GM21619 (cell line): ENCODE data around the gene MINDY4B.
A peak's percentile ranks its signal among the peaks of the same experiment; 100 is the strongest.
"Not testable (repeated sequence)": the region's sequence is repeated elsewhere in the genome, so short reads cannot be mapped to it uniquely, and the experiment has no call there.

ENCODE experiments used
- ATAC-seq: cut with Tn5 transposase; IDR thresholded peaks from one replicate; pipeline ENCODE4 v1.9.1; 2021; ENCODE audit not compliant: unreplicated experiment

MINDY4B gene

DNA sequence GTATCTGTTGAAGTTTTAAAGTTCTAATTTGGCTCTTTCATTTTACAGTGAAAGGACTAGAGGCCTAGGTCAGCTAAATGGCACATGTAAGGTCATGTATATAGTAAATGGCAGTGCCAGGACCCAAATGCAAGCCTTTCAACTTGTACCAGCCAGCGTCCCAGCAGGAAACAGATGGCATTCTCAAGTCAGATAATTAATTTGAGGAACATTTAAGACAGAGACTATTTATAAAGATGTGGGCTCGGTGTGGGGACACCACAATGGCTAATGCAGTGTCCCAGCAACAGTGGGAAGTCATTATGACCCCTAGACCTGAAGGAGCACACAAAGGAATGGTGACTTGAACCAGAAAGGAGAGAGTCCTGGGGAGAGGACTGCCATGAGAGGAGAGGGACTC, 6.1 kb downstream of the MINDY4B start:
- no peak for ATAC-seq

- ATAC-seq, result no peak
Measured at GRCh38 chr3:150898046-150898754, 7.0 kb downstream of the MINDY4B start.

DNA sequence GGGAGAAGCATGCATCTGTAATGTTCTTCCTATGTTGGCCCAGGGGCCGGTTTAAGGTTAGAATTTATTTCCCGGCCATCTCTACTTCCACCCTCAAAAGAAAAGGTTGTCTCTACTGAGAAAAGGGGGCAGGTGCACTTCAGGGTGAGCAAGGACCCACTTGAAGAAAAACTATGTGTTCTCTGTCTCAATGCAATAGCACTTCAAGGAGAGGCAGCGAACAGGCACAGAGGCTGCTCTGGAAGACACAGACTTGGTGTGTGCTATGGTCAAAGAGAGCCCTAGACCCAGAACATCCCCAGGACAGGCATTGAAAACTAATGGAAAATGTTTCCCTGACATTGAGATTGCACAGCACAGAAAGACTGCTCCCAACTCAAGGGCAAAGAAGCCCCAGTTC, 7.6 kb downstream of the MINDY4B start:
- no peak for ATAC-seq

- ATAC-seq, result no peak
Measured at GRCh38 chr3:150890831-150891230, 14.4 kb downstream of the MINDY4B start.

DNA sequence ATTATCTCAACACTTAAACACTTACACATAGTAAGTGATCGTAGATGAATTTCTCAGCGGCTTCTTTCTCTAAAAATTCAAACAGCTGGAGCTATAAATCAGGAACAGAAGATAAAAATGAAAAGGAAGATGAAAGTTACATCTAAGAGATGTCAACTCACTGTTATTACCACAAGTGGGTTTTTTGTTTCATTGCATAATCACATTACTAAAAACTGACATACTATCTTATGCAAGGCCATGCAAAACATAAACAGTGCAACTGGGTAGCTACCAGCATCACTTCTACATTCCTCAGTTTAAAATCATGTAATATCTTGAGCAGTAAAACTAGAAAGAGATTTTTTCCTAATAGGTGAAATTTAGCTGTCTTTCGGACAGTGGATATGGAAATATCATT, 14.9 kb downstream of the MINDY4B start:
- ATAC-seq, result no peak

DNA sequence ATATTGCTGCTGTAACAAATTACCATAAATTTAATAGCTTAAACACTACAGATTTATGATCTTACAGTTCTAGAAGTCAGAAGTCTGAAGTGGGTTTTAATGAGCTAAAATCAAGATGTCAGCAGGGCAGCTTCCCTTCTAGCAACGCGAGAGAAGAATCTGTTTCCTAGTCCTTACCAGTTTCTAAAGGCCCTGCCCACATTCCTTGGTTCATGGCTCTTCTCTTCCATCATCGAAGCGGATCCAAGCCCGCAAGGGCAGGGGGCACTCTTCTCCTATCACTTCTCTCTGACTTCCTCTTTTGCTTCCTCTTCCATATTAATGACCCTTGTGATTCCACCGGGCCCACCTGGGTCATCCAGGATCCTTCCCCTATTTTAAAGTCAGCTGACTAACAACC, 16.1 kb downstream of the MINDY4B start:
- no peak for ATAC-seq

- no peak for ATAC-seq
Measured at GRCh38 chr3:150887031-150887430, 18.2 kb downstream of the MINDY4B start.

DNA sequence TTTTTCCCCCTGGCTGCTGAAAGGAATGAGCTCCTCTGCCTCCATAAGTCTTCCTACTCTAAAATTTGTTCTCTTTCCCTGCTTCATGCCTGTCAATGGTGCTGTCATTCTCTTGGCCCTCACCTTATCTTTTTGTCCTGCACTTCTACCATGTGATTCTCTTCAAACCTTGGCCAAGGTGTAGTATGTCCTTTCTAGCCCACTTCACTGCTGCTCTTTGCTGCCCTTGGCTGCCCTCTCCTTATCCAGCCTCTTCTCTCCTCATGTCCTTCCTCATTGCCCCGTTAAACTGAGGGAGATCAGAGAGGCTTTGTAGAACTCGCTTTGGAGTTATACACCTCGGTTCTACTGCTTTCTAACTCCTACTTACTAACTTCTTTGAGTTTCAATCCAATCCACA, 19.7 kb downstream of the MINDY4B start:
- ATAC-seq, result no peak

DNA sequence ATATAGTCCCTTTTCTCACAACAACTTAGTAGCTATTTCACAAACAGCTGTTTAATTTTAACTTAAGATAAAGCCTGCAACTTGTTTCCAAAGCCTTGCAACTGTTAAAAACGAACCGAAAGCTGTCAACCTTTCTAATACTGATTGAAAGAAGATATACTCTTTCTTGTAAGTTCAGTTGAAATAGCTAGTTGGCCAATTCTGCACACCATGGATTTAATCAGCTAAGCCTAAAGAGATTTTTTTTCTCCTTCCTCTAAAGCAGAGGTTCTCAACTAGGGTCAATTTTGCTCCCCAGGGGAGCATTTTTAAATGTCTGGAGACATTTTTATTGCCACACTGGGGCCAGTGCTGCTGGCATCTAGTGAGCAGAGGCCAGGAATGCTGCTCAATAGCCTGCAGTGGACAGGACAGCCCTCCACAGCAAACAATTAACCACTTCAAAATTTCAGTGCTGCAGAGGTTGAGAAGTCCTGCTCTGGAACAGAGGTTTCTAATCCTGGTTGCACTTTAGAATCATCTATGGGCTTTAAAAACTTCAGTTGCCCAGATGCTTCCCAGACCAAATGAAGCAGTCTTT, 26.2 kb downstream of the MINDY4B start:
- ATAC-seq, result no peak

DNA sequence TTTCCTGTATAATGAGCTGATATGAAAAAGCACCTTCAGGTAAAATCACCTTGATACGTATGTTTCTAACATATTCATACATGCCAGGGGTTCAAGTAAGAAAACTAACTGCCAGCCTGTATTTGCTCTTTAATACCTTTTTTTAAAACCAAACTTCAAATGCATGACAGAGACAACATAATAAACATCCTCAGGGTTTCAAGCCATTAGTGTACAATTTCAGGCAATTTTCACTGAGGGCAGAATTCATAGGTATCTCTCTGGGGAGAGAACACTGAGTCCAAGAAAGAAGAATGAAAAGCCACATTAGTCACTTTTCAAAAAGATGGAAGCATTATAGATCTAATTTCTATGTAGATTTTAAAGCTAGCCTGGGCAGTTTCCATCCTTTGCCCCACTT, 26.9 kb downstream of the MINDY4B start:
- no peak for ATAC-seq

DNA sequence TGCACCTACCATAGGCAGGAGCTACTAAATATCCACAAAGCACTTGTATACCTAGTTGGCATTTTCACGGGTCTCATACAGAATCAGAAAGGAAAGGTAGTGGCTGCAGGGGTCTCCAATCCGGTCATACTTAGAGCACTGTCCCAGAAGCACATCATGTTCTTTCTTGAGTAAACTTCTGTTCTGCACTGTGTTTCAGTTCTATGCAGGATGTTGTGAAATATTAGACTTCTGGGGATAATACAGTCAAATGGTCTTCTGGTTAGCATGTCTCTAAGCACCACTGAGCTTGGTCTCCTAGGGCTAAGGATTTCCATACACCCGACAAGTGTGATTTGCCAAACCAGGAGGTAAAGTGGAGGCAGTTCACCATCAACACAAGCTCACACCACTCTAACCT, 27.9 kb downstream of the MINDY4B start:
- no peak for ATAC-seq

DNA sequence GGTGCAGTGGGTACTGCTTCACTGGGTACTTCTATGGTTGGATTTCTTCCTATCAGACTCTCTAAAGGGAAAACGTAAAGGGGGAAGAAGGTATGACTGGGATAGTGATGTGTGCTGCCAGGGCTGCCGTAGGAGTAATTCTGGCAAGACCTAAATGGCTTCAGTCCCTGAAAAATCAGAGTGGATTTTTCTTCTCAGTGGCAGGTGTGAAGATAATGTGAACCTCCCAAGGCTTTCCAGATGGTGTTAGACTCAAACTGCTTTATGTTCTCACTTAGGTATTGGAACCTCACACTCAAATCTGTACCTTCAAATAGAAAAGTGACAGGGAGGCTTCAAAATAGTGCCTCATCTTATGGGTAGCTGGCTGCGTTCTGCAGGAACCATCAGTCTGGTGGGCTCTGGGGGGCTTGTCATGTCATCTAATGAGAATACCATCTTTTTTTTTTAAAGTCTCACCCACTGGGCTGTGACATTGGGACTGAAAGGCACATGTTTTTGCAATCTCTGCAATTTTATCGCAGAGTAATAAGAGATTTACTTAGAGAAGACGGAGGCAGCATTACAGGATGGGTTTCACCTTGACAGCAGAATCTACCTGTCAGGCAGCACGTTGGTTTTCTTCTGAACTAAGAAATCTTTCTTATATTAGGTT, 28.5 kb downstream of the MINDY4B start:
- no peak for ATAC-seq

DNA sequence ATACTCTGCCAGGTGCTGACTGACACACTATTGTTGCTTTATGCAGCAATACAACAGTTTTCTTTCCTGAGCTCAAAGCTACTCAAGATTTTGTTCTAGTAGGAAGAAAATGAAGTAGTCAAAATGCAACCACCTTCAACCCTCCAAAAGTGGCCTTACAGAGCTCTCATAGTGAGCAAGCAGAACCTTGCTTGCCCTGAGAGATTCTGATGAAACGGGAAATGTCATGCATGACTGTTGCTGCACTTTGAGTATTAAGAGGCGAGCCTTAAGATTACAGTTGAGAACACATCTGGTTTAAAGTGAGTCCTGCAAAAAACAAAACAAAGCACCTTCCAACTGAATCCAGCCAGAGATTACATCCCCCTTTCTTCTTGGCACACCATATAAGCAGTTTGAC, 29.7 kb downstream of the MINDY4B start:
- peak; percentile 45 for ATAC-seq

- no peak for ATAC-seq
Measured at GRCh38 chr3:150874666-150875219, 30.5 kb downstream of the MINDY4B start.

GRCh38 chr3:150871192-150871591, 34.0 kb downstream of the MINDY4B start:
- ATAC-seq, result no peak

GRCh38 chr3:150870406-150870805, 34.8 kb downstream of the MINDY4B start:
- no peak for ATAC-seq

DNA sequence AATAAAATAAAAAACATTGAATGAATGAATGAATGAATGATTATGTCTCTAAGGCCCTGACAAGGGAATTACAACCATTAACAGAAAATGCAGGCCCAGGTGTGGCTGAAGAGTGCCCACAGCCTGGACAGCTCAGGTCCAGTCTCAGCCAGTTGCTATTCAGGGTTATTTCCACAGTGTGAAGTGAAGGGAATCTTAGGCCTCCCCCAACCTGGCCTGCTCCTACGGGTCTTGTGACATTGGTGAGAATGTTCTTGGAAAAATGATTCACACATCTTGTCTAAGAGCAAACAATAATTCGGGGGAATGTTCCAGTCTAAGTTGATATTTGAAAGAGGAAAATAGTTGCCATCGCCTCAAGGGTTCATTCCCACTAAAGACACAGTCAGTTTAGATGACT, 37.0 kb downstream of the MINDY4B start:
- no peak for ATAC-seq

- ATAC-seq, result no peak
Measured at GRCh38 chr3:150867434-150867833, 37.8 kb downstream of the MINDY4B start.

GRCh38 chr3:150863921-150864320, 41.3 kb downstream of the MINDY4B start:
- ATAC-seq, result not testable (repeated sequence)

- ATAC-seq, result no peak
Measured at GRCh38 chr3:150861851-150862250, 43.4 kb downstream of the MINDY4B start.

DNA sequence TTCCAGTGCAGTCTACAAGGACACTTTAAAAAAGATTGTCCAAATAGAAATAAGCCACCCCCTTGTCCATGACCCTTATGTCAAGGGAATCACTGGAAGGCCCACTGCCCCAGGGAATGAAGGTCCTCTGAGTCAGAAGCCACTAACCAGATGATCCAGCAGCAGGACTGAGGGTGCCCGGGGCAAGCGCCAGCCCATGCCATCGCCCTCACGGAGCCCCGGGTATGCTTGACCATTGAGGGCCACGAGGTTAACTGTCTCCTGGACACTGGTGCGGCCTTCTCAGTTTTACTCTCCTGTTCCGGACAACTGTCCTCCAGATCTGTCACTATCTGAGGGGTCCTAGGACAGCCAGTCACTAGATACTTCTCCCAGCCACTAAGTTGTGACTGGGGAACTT, 47.3 kb downstream of the MINDY4B start:
- not testable (repeated sequence) for ATAC-seq

- ATAC-seq, result no peak
Measured at GRCh38 chr3:150850191-150850590, 55.0 kb downstream of the MINDY4B start.
